Fibroblast of villous mesenchyme (primary cell): Measurements from ENCODE around the gene TTC17. TPM values are rescaled to one million over a fixed set of nuclear protein-coding genes. Genes with fewer than 3 reads are reported as not detected.
"Not testable (repeated sequence)": the region's sequence is repeated elsewhere in the genome, so short reads cannot be mapped to it uniquely, and the experiment has no call there.

ENCODE experiments used
- DNase-seq: peaks from one replicate; pipeline ENCODE4 v3.0.0-alpha.2; 2010; ENCODE audit warnings: low read depth
- H3K4me3 ChIP-seq: 2 replicates; pipeline ENCODE4 v1.5.1; 2011; ENCODE audit warnings: low read depth, mild to moderate bottlenecking, low read length
- total RNA-seq: library from RNA; depleted of rRNA; stranded (reverse); fragments of >200 nt; gene quantifications from 2 replicates; pipeline ENCODE4 v1.2.3, GENCODE V29; 2012
- TF ChIP-seq, protein P1 (sequence below): IDR thresholded peaks from 2 replicates; pipeline ENCODE4 v1.5.1; 2012; ENCODE audit warnings: low read depth, mild to moderate bottlenecking, low read length; ENCODE audit not compliant: insufficient read depth

Gene TTC17
- total RNA-seq, 1 donor = 107 TPM

DNA sequence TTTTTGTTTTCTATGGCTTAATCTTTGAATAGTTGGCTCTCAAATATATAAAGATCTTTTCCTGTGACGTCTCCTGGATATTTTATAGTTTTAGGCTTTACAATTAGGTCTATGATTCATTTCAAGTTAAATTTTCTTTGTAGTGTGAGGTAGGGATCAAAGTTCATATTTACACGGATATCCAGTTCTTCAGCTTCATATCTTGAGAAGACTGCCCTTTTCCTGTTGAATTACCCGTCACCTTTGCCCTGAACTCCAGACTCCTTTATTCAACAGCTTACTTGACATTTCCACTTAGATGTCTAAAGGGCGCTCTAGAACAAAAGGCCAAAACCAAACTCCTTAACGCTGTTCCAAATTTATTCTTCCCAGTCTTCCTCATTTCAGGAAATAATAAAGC, 51.7 kb downstream of the TTC17 start:
- H3K4me3 ChIP-seq = no peak overlapping the region
- TF ChIP-seq, protein P1, sequence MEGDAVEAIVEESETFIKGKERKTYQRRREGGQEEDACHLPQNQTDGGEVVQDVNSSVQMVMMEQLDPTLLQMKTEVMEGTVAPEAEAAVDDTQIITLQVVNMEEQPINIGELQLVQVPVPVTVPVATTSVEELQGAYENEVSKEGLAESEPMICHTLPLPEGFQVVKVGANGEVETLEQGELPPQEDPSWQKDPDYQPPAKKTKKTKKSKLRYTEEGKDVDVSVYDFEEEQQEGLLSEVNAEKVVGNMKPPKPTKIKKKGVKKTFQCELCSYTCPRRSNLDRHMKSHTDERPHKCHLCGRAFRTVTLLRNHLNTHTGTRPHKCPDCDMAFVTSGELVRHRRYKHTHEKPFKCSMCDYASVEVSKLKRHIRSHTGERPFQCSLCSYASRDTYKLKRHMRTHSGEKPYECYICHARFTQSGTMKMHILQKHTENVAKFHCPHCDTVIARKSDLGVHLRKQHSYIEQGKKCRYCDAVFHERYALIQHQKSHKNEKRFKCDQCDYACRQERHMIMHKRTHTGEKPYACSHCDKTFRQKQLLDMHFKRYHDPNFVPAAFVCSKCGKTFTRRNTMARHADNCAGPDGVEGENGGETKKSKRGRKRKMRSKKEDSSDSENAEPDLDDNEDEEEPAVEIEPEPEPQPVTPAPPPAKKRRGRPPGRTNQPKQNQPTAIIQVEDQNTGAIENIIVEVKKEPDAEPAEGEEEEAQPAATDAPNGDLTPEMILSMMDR = no peak
- no peak for DNase-seq

- no peak for DNase-seq
- TF ChIP-seq, protein P1 = no peak
- no peak overlapping the region for H3K4me3 ChIP-seq
Observed at GRCh38 chr11:43418197-43418596, 59.5 kb downstream of the TTC17 start.

DNA sequence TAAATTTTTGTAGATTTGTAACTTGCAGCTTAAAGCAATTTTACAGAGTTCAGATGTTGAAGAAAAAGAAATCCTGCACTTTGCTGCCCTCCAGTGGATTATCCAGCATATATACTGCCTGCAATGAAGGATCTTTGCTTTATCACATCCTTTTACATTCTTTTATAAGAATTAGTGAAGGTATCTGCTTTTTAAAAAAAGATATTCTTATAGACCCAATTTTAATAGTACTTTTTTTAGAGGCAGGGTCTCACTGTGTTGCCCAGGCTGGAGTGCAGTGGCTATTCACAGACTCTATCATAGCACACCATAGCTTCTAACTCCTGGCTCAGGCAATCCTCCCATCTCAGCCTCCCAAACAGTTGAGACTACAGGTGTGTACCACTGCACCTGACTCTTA, 60.7 kb downstream of the TTC17 start:
- no peak overlapping the region for H3K4me3 ChIP-seq
- TF ChIP-seq, protein P1 = peak; percentile 69
- DNase-seq = peak; percentile 52

- no peak for DNase-seq
- no peak overlapping the region for H3K4me3 ChIP-seq
- TF ChIP-seq, protein P1 = no peak
Observed at GRCh38 chr11:43427971-43428370, 69.3 kb downstream of the TTC17 start.

- H3K4me3 ChIP-seq, DNase-seq: not testable (repeated sequence)
Observed at GRCh38 chr11:43430916-43431315, 72.2 kb downstream of the TTC17 start.

DNA sequence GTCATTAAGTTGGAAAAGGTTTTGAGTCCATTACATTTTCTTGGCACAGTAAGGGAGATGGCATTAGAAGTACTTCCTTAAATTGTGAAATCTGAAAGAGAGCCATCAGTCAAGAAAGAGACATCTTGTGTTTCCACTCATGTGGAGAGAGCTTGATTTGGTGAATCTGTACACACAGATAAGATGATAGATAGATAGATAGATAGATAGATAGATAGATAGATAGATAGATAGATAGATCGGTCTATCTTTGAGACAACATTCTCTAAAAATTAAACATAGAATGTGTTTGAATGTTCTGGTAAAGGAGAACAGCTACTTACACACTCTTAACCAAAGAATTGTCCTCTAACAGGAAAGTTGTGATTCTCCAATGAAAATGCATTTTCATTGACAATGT, 76.2 kb downstream of the TTC17 start:
- no peak for DNase-seq
- no peak overlapping the region for H3K4me3 ChIP-seq
- TF ChIP-seq, protein P1 = no peak

- no peak overlapping the region for H3K4me3 ChIP-seq
- TF ChIP-seq, protein P1 = no peak
- DNase-seq = no peak
Observed at GRCh38 chr11:43440486-43440885, 81.8 kb downstream of the TTC17 start.

GRCh38 chr11:43443811-43444210, 85.1 kb downstream of the TTC17 start:
- TF ChIP-seq, protein P1 = no peak
- no peak for DNase-seq
- no peak overlapping the region for H3K4me3 ChIP-seq
